ENCODE data around the gene WIPI1. TPM values are rescaled to one million over a fixed set of nuclear protein-coding genes. Genes with fewer than 3 reads are reported as not detected.
A peak's percentile ranks its signal among the peaks of the same experiment; 100 is the strongest.

WIPI1 gene
- total RNA-seq, 1 donor from 2014 or later: 89.9 TPM

- no peak for DNase-seq
- Histone ChIP-seq H3K27me3 (ENCODE audit: low read depth) (no peaks in the 10 kb centered on the region), H3K4me1 (peaks cover 28% of the 10 kb centered on the region), H3K9me3 (replicated peaks) (peaks cover 10% of the 10 kb centered on the region), H3K36me3 (peaks cover 7% of the 10 kb centered on the region), H3K4me3 (no peak overlapping the region), H3K27ac (replicated peaks) (peak overlapping the region; percentile 68)
- TF ChIP-seq, protein P1, sequence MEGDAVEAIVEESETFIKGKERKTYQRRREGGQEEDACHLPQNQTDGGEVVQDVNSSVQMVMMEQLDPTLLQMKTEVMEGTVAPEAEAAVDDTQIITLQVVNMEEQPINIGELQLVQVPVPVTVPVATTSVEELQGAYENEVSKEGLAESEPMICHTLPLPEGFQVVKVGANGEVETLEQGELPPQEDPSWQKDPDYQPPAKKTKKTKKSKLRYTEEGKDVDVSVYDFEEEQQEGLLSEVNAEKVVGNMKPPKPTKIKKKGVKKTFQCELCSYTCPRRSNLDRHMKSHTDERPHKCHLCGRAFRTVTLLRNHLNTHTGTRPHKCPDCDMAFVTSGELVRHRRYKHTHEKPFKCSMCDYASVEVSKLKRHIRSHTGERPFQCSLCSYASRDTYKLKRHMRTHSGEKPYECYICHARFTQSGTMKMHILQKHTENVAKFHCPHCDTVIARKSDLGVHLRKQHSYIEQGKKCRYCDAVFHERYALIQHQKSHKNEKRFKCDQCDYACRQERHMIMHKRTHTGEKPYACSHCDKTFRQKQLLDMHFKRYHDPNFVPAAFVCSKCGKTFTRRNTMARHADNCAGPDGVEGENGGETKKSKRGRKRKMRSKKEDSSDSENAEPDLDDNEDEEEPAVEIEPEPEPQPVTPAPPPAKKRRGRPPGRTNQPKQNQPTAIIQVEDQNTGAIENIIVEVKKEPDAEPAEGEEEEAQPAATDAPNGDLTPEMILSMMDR (IDR thresholded peaks at IDR 0.05; ENCODE audit: borderline replicate concordance): no peak
- intact Hi-C loops (cut with micrococcal nuclease): no loop called here
Observed at GRCh38 chr17:68397108-68397536, 60.2 kb downstream of the WIPI1 start.

DNA sequence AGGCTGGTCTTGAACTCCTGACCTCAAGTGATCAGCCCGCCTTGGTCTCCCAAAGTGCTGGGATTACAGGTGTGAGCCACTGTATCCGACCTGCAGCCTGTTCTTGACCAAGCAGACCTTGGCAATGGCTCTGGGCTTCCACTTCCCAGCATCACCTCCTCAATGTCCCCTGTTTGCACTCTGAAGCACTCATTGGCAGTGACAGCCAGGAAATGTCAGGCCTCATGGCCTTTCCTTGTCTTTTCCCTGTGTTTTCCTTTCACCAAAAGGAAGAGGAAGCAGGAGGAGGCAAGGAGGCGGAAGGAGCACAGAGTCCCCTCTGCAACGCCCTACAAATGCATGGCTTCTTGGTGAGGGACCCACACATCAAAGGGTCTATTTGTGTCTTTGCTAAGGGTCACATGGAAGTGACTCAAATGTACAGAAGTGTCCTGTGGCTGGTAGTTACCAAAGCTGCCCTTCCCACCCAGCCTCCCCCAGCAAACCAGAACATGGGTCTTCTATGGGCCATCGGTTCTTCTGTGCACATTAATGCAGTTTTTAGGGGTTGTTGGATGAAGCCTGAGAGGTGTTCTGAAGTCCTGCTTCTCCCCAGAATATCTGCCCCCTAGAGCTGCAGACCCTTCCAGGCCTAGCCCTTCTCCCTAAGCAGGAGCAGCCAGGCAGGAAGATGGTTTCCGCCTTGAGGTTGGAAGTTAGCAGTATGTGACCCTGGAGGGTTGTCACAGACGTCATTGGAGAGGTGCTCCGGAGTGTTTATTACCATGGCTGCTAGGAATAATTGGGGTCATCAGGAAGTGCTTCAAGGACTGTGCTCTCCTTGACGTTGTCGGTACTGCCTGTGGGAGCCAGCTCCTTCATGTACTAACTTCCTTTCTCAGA lies 60.8 kb downstream of the WIPI1 start:
- H3K27me3 ChIP-seq (ENCODE audit: low read depth): no peaks in the 10 kb centered on the region
- H3K4me3 ChIP-seq: no peak overlapping the region
- TF ChIP-seq, protein P1 (IDR thresholded peaks at IDR 0.05; ENCODE audit: borderline replicate concordance): no peak
- H3K27ac ChIP-seq (replicated peaks): peak overlapping the region; percentile 68
- no peak for DNase-seq
- intact Hi-C loops (cut with micrococcal nuclease): no loop called here
- peaks cover 7% of the 10 kb centered on the region for H3K36me3 ChIP-seq
- peaks cover 28% of the 10 kb centered on the region for H3K4me1 ChIP-seq
- peaks cover 10% of the 10 kb centered on the region for H3K9me3 ChIP-seq (replicated peaks)

DNA sequence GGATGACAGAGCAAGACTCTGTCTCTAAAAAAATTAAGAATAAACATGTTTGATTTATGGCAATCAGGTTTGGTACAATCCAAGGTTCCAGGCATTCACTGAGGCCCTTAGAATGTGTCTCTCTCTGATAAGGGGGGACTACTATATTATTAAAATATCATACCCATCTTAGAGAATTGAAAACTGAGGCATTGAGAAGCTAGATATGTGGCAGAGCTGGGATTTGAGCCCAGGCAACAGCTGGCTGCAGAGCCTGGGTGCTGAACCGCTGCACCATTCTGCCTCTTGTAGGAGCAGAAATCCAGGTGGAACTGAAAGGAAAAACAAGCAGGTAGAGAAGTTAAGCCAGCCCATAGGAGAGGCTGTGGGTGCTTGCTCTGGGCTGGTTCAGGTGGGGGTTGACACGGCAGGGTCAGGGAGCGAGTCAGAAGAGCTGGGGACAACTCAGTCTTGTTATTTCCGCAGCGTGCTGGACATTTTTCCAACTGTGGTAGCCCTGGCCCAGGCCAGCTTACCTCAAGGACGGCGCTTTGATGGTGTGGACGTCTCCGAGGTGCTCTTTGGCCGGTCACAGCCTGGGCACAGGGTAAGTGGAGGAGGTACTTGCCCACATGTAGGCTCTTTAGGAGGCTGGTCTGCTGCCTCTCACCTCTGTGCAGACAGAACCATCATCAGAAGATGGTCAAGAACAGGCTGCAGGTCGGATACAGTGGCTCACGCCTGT lies 62.5 kb downstream of the WIPI1 start:
- DNase-seq: no peak
- no peaks in the 10 kb centered on the region for H3K27me3 ChIP-seq (ENCODE audit: low read depth)
- intact Hi-C loops (cut with micrococcal nuclease): no loop called here
- no peak overlapping the region for H3K4me3 ChIP-seq
- H3K27ac ChIP-seq (replicated peaks): no peak overlapping the region
- H3K9me3 ChIP-seq (replicated peaks): peaks cover 10% of the 10 kb centered on the region
- H3K36me3 ChIP-seq: peaks cover 7% of the 10 kb centered on the region
- peaks cover 20% of the 10 kb centered on the region for H3K4me1 ChIP-seq
- TF ChIP-seq, protein P1 (IDR thresholded peaks at IDR 0.05; ENCODE audit: borderline replicate concordance): no peak

DNA sequence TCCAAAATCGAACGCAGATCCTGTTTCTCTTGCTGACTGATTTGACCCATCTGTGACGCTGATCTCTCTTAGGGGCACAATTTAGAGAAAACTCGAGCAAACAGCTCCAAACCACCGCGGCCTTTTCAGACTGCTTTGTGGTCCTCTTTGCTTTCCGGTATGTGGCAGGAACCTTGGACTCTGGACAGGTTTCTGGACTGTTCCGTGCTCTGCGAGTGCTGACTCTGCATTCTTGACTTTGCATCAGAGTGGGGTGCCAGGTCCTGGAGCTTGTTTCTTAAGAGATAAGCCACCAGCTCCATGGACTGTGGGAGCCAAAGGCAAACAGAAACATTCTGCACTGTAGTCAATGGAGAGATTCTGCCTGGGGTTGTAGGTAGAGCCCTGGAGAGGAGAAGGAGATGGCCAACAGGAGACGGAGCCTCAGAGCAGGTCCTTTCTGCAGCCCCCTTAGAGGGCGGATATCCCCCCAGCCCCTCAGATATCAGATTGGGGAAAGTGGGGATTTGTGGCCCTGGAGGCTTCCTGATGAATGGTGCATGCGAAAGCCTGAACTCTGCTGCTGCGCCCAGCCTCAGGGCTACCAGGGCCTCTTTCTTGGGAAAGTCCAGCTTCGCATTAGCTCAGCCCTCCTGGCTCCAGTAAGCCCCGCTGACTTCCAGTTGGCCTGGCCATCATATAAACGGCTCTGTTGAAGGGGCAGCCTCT lies 65.6 kb downstream of the WIPI1 start:
- DNase-seq: no peak
- Histone ChIP-seq H3K4me1 (peaks cover 11% of the 10 kb centered on the region), H3K27ac (replicated peaks) (no peak overlapping the region), H3K4me3 (no peak overlapping the region), H3K36me3 (peaks cover 7% of the 10 kb centered on the region), H3K9me3 (replicated peaks) (peaks cover 10% of the 10 kb centered on the region), H3K27me3 (ENCODE audit: low read depth) (no peaks in the 10 kb centered on the region)
- intact Hi-C loops (cut with micrococcal nuclease): no loop called here
- TF ChIP-seq, protein P1 (IDR thresholded peaks at IDR 0.05; ENCODE audit: borderline replicate concordance): no peak

- TF ChIP-seq, protein P1 (IDR thresholded peaks at IDR 0.05; ENCODE audit: borderline replicate concordance): no peak
- Histone ChIP-seq H3K27me3 (ENCODE audit: low read depth) (no peaks in the 10 kb centered on the region), H3K27ac (replicated peaks) (no peak overlapping the region), H3K9me3 (replicated peaks) (peaks cover 10% of the 10 kb centered on the region), H3K4me3 (no peak overlapping the region), H3K4me1 (peaks cover 18% of the 10 kb centered on the region), H3K36me3 (peaks cover 7% of the 10 kb centered on the region)
- DNase-seq: no peak
- intact Hi-C loops (cut with micrococcal nuclease): no loop called here
Observed at GRCh38 chr17:68390888-68391545, 66.3 kb downstream of the WIPI1 start.
